ENCODE measurements around the gene CELSR1. TPM values are rescaled to one million over a fixed set of nuclear protein-coding genes. Genes with fewer than 3 reads are reported as not detected.
A peak's percentile ranks its signal among the peaks of the same experiment; 100 is the strongest.

CELSR1 gene
- total RNA-seq, 1 donor from 2014 or later: 27.6 TPM

DNA sequence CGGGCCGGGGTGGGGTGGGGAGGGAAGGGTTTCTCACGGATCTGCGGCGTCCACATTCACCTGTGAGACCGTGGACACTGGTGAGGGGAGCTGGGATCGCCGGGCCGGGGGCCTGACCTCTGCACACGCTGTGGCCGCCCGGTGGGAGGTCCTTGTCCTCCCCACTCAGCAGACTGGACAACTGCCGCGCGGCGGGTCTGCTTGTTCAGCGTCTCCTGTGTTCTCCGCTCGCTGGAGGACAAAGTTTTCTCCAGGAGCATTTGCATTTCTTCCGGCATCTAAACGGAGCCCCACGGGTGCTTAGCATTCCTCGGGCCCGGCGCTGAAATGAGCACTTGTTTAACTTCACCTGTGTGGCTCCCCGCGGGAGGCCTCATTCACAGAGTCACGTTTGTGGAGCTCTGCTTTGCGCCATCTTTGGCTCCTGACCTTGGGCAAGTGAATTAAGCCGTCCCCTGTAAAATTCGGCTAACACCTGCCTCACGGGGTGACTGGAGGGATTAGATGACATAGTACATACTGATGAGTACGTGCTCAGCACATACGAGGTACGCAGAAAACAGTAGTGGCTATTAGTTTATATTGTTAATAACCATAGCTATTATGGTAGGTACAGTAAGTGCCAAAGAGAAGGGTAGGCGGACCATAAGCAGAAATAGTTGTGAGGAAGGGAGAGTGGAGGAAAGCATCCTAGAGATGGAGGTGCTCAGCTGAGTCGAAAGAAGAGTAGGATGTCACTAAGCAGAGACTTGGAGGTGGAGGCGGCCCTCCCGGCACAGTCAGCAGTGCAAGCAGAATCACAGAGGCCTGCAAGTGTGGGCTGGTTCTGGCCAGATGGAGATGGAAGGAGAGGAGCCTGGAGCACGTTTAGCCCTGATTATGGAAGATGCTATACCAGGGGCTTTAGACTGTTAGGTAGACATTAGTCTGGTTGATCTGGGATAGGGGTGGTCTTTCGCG lies 201.0 kb downstream of the CELSR1 start:
- H3K4me3 ChIP-seq (ENCODE audit: insufficient read depth, low read depth, low read length): peak overlapping the region; percentile 85
- no peak for DNase-seq (ENCODE audit: low read depth)
- peaks cover 9% of the 10 kb centered on the region for H3K36me3 Mint-ChIP-seq (ENCODE audit: low read depth, unreplicated experiment)
- peaks cover 32% of the 10 kb centered on the region for H4K20me1 ChIP-seq (ENCODE audit: insufficient read depth, low read length)
- peak overlapping the region; percentile 91 for H3K4me2 ChIP-seq (ENCODE audit: low read length)
- H3K9ac ChIP-seq (ENCODE audit: low read length): peak overlapping the region; percentile 89
- H3K27me3 ChIP-seq (ENCODE audit: insufficient read depth, low read length): no peaks in the 10 kb centered on the region
- no peaks in the 10 kb centered on the region for H3K9me3 ChIP-seq (ENCODE audit: insufficient read depth, low read depth, low read length)
- no peak for FAIRE-seq
- no peak for TF ChIP-seq CTCF (IDR thresholded peaks at IDR 0.05; ENCODE audit: insufficient read depth, low read depth, low read length)
- TF ChIP-seq EZH2 (IDR thresholded peaks at IDR 0.05; ENCODE audit: insufficient read depth, low read length): no peak
- H2AFZ ChIP-seq (ENCODE audit: low read depth, low read length): peak overlapping the region; percentile 90
- peak overlapping the region; percentile 94 for H3K4me3 Mint-ChIP-seq (ENCODE audit: unreplicated experiment)
- peaks cover 8% of the 10 kb centered on the region for H3K4me1 ChIP-seq (ENCODE audit: insufficient read depth, low read length)
- H3K9me3 Mint-ChIP-seq (ENCODE audit: unreplicated experiment): no peaks in the 10 kb centered on the region
- peaks cover 35% of the 10 kb centered on the region for H3K79me2 ChIP-seq (ENCODE audit: insufficient read depth, low read length)
- H3K36me3 ChIP-seq (ENCODE audit: insufficient read depth, low read length): peaks cover 17% of the 10 kb centered on the region
- peak overlapping the region; percentile 88 for H3K27ac Mint-ChIP-seq (ENCODE audit: unreplicated experiment)
- H3K27me3 Mint-ChIP-seq (ENCODE audit: low read depth, unreplicated experiment): no peaks in the 10 kb centered on the region
- H3K27ac ChIP-seq (ENCODE audit: low read depth, low read length): peak overlapping the region; percentile 59
- H3K4me1 Mint-ChIP-seq (ENCODE audit: low read depth, unreplicated experiment): peaks cover 12% of the 10 kb centered on the region

DNA sequence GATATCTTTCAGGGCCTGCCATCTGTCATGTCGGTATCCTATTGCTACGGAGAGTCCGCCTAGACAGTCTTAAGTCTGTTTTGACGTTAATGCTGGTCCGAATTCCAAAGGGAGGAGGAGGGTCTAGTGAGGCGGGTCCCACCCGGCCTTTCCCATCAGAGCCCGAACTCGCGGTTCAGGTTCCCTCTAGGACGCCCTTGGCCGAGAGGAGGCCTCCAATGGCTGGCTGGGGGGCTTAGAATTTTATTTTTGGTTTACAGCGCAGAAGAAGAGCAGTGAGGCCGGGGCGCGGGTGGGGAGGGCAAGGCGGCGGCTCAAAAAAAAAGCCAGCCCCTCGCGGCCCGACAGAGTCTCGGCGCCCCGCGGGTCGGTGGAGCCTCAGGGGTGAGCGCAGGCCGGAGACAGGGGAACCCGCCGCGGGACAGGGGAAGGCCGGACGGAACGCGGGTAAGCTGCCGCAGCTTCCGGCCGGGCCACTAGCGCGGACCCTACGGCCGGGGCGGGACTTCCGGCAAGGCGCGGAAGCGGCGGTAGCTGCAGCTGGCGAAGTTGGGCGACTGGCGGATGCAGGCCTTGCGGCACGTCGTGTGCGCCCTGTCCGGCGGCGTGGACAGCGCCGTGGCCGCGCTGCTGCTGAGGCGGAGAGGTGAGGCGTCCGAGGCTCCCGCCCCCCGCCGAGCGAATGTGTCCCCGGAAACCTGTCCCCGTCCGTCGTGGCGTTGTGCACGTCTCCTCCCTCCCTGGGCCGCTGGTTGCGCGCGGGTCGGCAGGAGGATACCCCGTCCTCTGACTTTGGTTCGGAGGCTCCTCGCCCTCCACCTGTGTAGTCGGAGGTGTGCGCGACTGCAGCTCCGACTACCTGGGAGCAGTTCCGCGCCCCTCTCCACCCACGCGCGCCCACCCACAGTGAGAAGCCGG lies 202.0 kb downstream of the CELSR1 start, which contains the start of gene TRMU:
TRMU (plus strand) TSS at position 514 of the 918 bp plus-strand sequence; CDS start at position 565, 51 bp downstream.
- peak within 1 kb of the TSS; percentile 89 for H3K9ac ChIP-seq (ENCODE audit: low read length)
- peaks cover 35% of the 10 kb centered on the region for H3K79me2 ChIP-seq (ENCODE audit: insufficient read depth, low read length)
- H3K4me2 ChIP-seq (ENCODE audit: low read length): peak within 1 kb of the TSS; percentile 91
- no peak for FAIRE-seq
- Mint-ChIP-seq H3K4me3 (ENCODE audit: unreplicated experiment) (peak within 1 kb of the TSS; percentile 94), H3K27ac (ENCODE audit: unreplicated experiment) (peak within 1 kb of the TSS; percentile 97), H3K27me3 (ENCODE audit: low read depth, unreplicated experiment) (no peaks in the 10 kb centered on the region), H3K9me3 (ENCODE audit: unreplicated experiment) (no peaks in the 10 kb centered on the region), H3K4me1 (ENCODE audit: low read depth, unreplicated experiment) (peaks cover 14% of the 10 kb centered on the region), H3K36me3 (ENCODE audit: low read depth, unreplicated experiment) (peaks cover 6% of the 10 kb centered on the region)
- H2AFZ ChIP-seq (ENCODE audit: low read depth, low read length): peak within 1 kb of the TSS; percentile 90
- no peaks in the 10 kb centered on the region for H3K9me3 ChIP-seq (ENCODE audit: insufficient read depth, low read depth, low read length)
- H4K20me1 ChIP-seq (ENCODE audit: insufficient read depth, low read length): peaks cover 32% of the 10 kb centered on the region
- H3K36me3 ChIP-seq (ENCODE audit: insufficient read depth, low read length): peaks cover 17% of the 10 kb centered on the region
- H3K27me3 ChIP-seq (ENCODE audit: insufficient read depth, low read length): no peaks in the 10 kb centered on the region
- H3K4me1 ChIP-seq (ENCODE audit: insufficient read depth, low read length): peaks cover 8% of the 10 kb centered on the region
- H3K4me3 ChIP-seq (ENCODE audit: insufficient read depth, low read depth, low read length): peak within 1 kb of the TSS; percentile 85
- no peak for TF ChIP-seq CTCF (IDR thresholded peaks at IDR 0.05; ENCODE audit: insufficient read depth, low read depth, low read length)
- peak within 1 kb of the TSS; percentile 59 for H3K27ac ChIP-seq (ENCODE audit: low read depth, low read length)
- DNase-seq (ENCODE audit: low read depth): peak; percentile 80
